Spleen (tissue), 11 donors: Measurements from ENCODE around the gene KCNJ12. TPM values are rescaled to one million over a fixed set of nuclear protein-coding genes. Genes with fewer than 3 reads are reported as not detected.
"Not testable (repeated sequence)": the region's sequence is repeated elsewhere in the genome, so short reads cannot be mapped to it uniquely, and the experiment has no call there.

Experiments used
- DNase-seq: peaks from one replicate; pipeline ENCODE4 v3.0.0-alpha.2; 2020
- H3K27ac ChIP-seq, 8 donors: fragments of 200-600 bp; sonication (generic) in 7 of 8; 1 replicate in 4 of 8; 2 replicates in 4 of 8; pipeline versions ENCODE4 v1.5.0 to v1.8.0; 2016 to 2021; ENCODE audit warnings: inconsistent platforms in 4 of 8, mild to moderate bottlenecking in 4 of 8, moderate library complexity in 1 of 8
- H3K27me3 ChIP-seq, 7 donors: fragments of 200-600 bp; sonication (generic) in 6 of 7; replicated peaks in 1 of 7; 1 replicate in 4 of 7; 2 replicates in 3 of 7; pipeline versions ENCODE4 v1.5.0 to v1.8.0; 2016 to 2021; ENCODE audit warnings: inconsistent platforms in 3 of 7, mild to moderate bottlenecking in 1 of 7
- H3K36me3 ChIP-seq, 6 donors: fragments of 200-600 bp; sonication (generic) in 5 of 6; 1 replicate in 4 of 6; 2 replicates in 2 of 6; pipeline versions ENCODE4 v1.5.0 to v1.8.0; 2016 to 2021; ENCODE audit warnings: inconsistent platforms in 2 of 6
- H3K4me1 ChIP-seq, 6 donors: fragments of 200-600 bp; sonication (generic) in 5 of 6; 1 replicate in 3 of 6; 2 replicates in 3 of 6; pipeline versions ENCODE4 v1.5.0 to v1.8.0; 2016 to 2021; ENCODE audit warnings: inconsistent platforms in 3 of 6
- H3K4me3 ChIP-seq, 8 donors: fragments of 200-600 bp; sonication (generic) in 7 of 8; 1 replicate in 4 of 8; 2 replicates in 4 of 8; pipeline versions ENCODE4 v1.5.0 to v1.8.0; 2016 to 2021; ENCODE audit warnings: inconsistent platforms in 4 of 8, mild to moderate bottlenecking in 4 of 8, moderate library complexity in 2 of 8
- H3K9me3 ChIP-seq, 8 donors: fragments of 200-600 bp; sonication (generic) in 7 of 8; 1 replicate in 4 of 8; 2 replicates in 4 of 8; pipeline versions ENCODE4 v1.5.0 to v1.8.0; 2016 to 2021; ENCODE audit warnings: inconsistent platforms in 4 of 8
- CTCF ChIP-seq, 11 experiments: fragments of 200-600 bp in 7 of 11; fragments of 450-650 bp in 4 of 11; sonication (generic) in 4 of 11; IDR thresholded peaks in 8 of 11; conservative IDR thresholded peaks in 3 of 11; 1 replicate in 7 of 11; 2 replicates in 4 of 11; pipeline versions ENCODE4 v1.4.0 to v1.8.0; 2016 to 2021; ENCODE audit warnings: antibody characterized with exemption in 11 of 11, inconsistent platforms in 4 of 11, mild to moderate bottlenecking in 1 of 11
- POLR2A ChIP-seq, 3 donors: fragments of 450-650 bp; IDR thresholded peaks; one replicate each; pipeline ENCODE4 v1.5.1; 2017; ENCODE audit warnings: antibody characterized with exemption in 3 of 3, mild to moderate bottlenecking in 1 of 3
- POLR2AphosphoS5 ChIP-seq, 3 donors: sonication (generic); formaldehyde crosslinking; IDR thresholded peaks; one replicate each; pipeline ENCODE4 v1.5.1; 2017; ENCODE audit warnings: antibody characterized with exemption in 3 of 3
- WGBS, 5 donors: extraction: QIAGEN DNeasy Blood & Tissue Kit in 3 of 5; methylation state at CpG; one replicate each; pipeline versions ENCODE4 v1.1.5 to v1.1.7; 2013 to 2018; 5-methylcytosine and 5-hydroxymethylcytosine counted together
- intact Hi-C: fragments of 100-400 bp; cut with DNase I; formaldehyde crosslinking; loops from one replicate; pipeline ENCODE4 v1.15.0; 2023; ENCODE audit warnings: low total_unique reads
- polyA plus RNA-seq, 3 donors: library from polyadenylated mRNA; stranded (reverse); fragments of 200-250 nt; gene quantifications; one replicate each; pipeline ENCODE4 v1.2.1, GENCODE V29; 2013
- total RNA-seq, 7 donors: library from RNA; depleted of rRNA in 3 of 7; stranded (reverse); fragments of >200 nt in 3 of 7; fragmentation: NEBNext Ultra II Directional in 4 of 7; extraction: Animal tissue kit (Norgen Biotek cat#: 25700) in 4 of 7; gene quantifications; one replicate each; pipeline versions ENCODE4 v1.1.0 to v1.2.1, GENCODE V29; 2016 to 2021
- donor health status: healthy with polysubstance abuse.
- donor health status: DM: no; HTN: no; CAD: no; lungs with moderate emphysema.
- donor health status: DM: no; HTN: no; CAD: no.
- donor health status: Bipolar disorder and iron deficiency.
- donor health status: healthy.
- donor health status: DM: no; HTN: no; CAD: no.
- donor health status: DM: yes; HTN: yes; CAD: no.

Gene KCNJ12
- total and polyA plus RNA-seq, 10 donors, result 0.11 to 4.8 (median 2.2) TPM

DNA sequence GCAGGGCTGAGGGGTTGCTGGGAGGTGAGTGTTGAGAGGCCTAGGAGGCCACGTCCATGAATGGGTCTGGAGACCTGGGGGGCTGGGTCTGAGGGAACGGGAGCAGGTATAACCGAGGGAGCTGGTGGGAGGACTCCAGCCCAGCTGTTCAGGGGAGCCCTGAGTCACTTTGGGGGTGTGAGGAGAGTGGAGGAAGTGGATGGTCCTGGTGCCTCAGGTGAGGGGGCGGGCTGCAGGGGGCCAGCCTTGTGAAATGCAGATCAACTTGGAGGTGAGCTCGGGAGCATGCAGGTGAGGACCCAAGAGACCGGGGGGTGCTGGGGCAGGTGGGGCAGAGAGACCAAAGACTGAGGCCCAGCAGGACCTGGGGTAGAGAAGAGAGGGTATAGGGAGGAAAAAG is 79.6 kb downstream of the KCNJ12 start:
- intact Hi-C loops, result loop anchor here (2.0 kb wide), 1 partner anchor 55 kb away; no protein-coding TSS in a partner anchor
- Histone ChIP-seq H3K36me3 (no peaks in the 10 kb centered on the region), H3K4me3 (no peak overlapping the region), H3K4me1 (peaks cover 0 to 29% (median 23%) of the 10 kb centered on the region in 6 donors), H3K27me3 (peaks cover 0 to 37% (median 0%) of the 10 kb centered on the region in 7 donors), H3K9me3 (peaks cover 0 to 6% (median 0%) of the 10 kb centered on the region in 8 donors), H3K27ac (no peak overlapping the region)
- TF ChIP-seq CTCF (IDR thresholded peaks at IDR 0.05 in 8 of 11, conservative IDR thresholded peaks at IDR 0.05 in 3 of 11), result no peak
- TF ChIP-seq POLR2A (IDR thresholded peaks at IDR 0.05), result no peak
- no peak for TF ChIP-seq POLR2AphosphoS5 (IDR thresholded peaks at IDR 0.05)
- DNase-seq, result no peak
- 79 to 91% (median 83%) methylated on average over 6 of the region's 6 CpGs for WGBS, 5 donors

- WGBS, 5 donors, result 76 to 86% (median 84%) methylated on average over 5 of the region's 5 CpGs
- H3K4me1 ChIP-seq, result peaks cover 0 to 29% (median 23%) of the 10 kb centered on the region in 6 donors
- H3K27ac ChIP-seq, H3K9me3 ChIP-seq, H3K36me3 ChIP-seq, DNase-seq, H3K4me3 ChIP-seq: not testable (repeated sequence)
- intact Hi-C loops, result loop anchor here (2.0 kb wide), 1 partner anchor 54 kb away; no protein-coding TSS in a partner anchor
- peaks cover 0 to 33% (median 0%) of the 10 kb centered on the region in 7 donors for H3K27me3 ChIP-seq
These were observed 80.3 kb downstream of the KCNJ12 start for GRCh38 chr17:21456449-21456848.

DNA sequence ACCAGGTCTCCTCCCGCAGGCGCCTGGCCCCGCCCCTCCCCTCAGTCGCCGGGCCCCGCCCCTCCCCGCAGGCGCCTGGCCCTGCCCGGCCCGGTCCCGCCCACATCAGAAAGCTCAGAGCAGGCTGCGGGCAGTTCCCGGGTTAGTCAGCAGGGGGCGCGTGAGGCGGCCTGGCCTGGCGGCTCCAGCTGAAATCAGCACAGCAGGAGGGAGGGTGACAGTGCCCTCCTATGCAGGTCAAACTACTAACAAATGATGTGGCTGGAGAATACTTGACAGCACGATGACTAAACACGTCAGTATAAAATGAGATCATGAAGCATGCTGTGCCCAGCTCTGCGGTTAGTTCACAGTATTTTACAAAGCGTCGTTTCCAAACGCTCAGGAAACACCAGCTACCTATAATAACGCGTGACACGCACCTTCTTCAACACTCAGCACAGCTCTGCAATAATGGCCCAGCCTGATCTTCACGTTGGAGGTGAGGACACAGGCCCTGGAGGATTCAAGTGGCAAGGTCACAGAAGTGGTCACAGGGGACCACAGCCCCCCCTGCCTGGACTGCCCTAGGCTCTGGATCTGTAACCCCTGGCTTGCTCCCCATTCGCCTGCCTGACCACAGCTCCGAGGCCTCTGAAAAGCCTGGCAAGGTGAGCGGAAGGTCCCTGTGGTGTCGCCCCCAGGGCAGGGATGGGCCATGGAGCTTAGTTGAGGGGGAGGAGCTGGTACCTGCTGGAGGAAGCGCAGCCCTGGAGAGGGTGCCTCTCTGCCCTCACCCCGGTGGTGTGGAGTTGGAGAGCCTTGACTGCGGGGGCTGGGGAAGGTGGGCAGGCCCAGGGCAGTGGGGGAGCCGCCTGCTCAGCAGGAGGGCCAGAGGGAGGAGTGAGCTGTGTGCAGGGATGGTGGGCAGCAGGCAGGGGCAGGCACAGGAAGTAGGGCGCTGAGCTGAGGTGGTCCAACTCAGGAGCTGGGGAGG is 81.2 kb downstream of the KCNJ12 start:
- intact Hi-C loops, result loop anchor here (2.0 kb wide), 1 partner anchor 53 kb away; no protein-coding TSS in a partner anchor
- Histone ChIP-seq H3K4me1 (peaks cover 0 to 25% (median 19%) of the 10 kb centered on the region in 6 donors), H3K36me3 (no peaks in the 10 kb centered on the region), H3K9me3 (peaks cover 0 to 6% (median 0%) of the 10 kb centered on the region in 8 donors), H3K27me3 (peaks cover 0 to 25% (median 0%) of the 10 kb centered on the region in 7 donors), H3K27ac (peak overlapping the region in 2 of 8 donors; percentile 4 to 26), H3K4me3 (no peak overlapping the region)
- WGBS, 5 donors, result 17 to 21% (median 19%) methylated on average over 21 to 36 of the region's 36 CpGs
- DNase-seq, result peak; percentile 95
- peak; percentile 28 to 71 (median 60) for TF ChIP-seq POLR2AphosphoS5 (IDR thresholded peaks at IDR 0.05)
- no peak for TF ChIP-seq POLR2A (IDR thresholded peaks at IDR 0.05)
- TF ChIP-seq CTCF (IDR thresholded peaks at IDR 0.05 in 8 of 11, conservative IDR thresholded peaks at IDR 0.05 in 3 of 11), result peak; percentile 79 to 99 (median 95)

GRCh38 chr17:21458054-21458453 is 81.9 kb downstream of the KCNJ12 start:
- intact Hi-C loops, result no loop called here
- Histone ChIP-seq H3K27me3 (peaks cover 0 to 18% (median 0%) of the 10 kb centered on the region in 7 donors), H3K36me3 (no peaks in the 10 kb centered on the region), H3K9me3 (no peaks in the 10 kb centered on the region), H3K4me1 (peaks cover 0 to 25% (median 19%) of the 10 kb centered on the region in 6 donors), H3K4me3 (no peak overlapping the region), H3K27ac (no peak overlapping the region)
- WGBS, 5 donors, result 63 to 75% (median 71%) methylated on average over 7 of the region's 7 CpGs
- TF ChIP-seq CTCF (IDR thresholded peaks at IDR 0.05 in 8 of 11, conservative IDR thresholded peaks at IDR 0.05 in 3 of 11) (no peak), POLR2A (IDR thresholded peaks at IDR 0.05) (no peak), POLR2AphosphoS5 (IDR thresholded peaks at IDR 0.05) (no peak)
- no peak for DNase-seq
